Activated CD8-positive, alpha-beta memory T cell treated with anti-CD3 and anti-CD28 coated beads, Interleukin-2, amount 50 U/mL, for 4 hours (primary cell): Measurements from ENCODE around the gene DOK6.
"Not testable (repeated sequence)": the region's sequence is repeated elsewhere in the genome, so short reads cannot be mapped to it uniquely, and the experiment has no call there.

Experiments used
- DNase-seq: peaks from one replicate; pipeline ENCODE4 v3.0.0-alpha.2; 2020

DOK6 gene

DNA sequence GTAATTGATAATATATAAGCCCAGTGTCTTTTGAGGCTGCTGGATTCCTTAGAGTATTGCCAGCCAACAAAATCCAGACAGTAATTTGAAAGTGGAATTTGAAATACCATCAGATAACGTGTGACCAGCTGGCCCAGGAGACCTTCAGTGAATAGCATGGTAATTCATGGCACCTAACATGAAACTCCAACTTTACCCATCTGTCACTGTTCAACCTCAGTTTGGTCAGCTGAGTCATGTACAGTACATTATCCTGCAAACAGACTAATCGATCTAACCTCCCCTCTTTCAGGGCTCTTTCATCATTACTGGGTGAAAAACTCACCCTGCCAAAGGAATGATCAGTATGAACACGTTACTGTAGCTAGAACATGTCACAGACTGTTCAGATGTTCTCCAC, 230.6 kb downstream of the DOK6 start:
- DNase-seq, result no peak

DNA sequence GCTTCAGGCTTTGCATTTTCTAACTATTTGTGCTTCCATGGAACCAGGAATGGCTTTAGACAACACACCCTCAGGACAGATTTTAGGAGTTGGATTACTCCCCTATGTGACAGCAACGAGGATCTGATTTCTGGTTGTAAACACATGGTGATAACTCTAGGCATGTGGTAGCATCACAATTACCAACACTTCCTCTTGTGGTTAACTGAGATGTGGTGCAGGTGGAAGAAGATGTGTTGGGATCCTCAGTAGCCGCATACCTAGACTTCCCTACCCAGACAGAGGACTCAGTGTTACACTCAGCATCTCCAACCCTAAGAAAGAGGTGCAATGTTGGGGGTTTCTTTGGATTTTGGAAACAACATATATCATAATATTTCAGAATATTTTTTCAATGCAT, 234.8 kb downstream of the DOK6 start:
- no peak for DNase-seq

DNA sequence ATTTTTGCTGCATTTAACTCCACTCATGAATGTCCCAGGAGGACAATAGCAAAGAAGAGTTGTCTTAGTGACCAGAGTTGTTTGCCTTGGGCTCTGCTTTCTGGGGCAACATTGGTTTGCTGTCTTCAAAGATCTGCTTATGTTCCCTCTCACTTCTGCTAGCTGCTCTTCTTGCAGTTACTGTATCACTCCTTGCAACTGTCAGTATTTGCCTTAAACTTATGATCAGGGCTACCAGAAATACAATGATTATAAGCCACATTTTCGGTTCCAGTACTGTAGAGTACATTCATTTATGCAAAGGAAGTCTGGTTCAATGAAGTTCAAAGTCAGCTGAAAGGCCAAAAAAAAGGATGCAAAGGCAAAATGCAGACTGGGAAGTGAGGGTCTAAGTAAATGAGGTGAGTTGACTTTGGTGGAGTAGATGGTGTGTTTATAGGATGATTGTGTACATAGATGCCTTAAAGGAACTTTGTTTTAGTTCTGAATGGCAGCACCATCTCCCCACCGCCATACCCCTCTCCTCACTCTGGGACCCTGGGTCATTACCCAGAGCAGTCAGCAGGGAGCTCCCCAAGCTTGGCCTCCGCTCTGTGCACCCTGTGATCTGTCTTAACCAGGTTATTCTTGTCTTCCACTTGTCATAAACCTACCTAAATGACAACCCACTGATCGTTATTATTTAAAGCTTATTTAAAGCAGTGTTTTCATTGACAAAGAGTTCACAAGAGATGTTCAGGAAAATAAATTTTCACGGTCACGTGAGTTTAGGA, 236.0 kb downstream of the DOK6 start:
- DNase-seq, result peak; percentile 18

DNA sequence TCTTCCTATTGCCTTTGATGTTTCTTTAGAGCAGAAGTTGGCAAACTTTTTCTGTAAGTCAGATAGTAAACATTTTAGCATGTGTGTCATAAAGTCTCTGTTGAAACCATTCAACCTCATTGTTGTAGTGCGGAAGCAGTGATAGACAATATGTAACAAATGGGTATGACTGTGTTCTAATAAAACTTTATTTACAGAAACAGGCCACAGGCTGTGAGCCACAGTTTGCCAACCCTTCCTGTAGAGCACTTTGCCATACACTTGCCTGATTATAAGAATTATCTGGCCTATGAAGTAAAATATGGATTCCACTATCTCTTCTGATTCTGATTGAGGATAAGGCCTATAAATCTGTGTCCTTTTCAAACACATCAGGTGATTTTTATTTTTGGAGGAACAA, 237.4 kb downstream of the DOK6 start:
- no peak for DNase-seq

DNA sequence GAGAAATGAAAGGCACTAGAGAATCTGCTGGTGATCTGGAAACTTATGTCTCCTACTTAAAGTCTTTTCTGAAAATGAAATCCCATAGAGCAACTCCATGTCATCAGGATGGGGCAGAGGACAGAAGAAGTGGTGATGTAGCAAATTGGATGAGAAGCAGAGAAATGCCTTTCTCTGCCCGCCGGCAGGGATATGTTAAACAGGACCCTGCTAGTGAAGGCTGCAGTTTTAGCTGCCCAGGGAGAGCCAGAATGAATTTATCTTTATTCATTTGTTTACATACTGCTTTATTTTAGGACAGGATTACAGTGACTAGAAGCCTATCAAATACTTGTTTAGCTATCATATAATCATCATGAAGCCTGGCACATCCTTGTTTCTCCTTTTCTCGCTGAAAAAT, 247.0 kb downstream of the DOK6 start:
- no peak for DNase-seq

DNA sequence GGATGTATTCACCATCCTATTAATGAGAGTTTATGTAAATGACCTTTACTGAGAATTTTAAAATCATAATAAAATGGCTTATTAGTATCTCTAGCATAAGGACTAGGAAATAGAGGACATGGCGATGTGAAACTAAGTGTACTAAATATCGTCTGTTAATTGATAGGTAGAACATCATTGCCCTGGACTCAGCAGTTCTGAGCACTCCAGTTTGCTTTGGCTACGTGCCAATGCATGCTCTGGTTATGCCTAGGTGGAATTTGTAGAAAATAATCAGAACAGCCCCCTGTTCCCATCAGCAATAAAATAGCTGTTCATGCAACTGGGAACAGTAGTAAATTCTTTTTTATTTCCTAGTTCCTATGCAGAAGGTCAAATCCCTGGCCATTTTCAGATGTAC, 247.8 kb downstream of the DOK6 start:
- no peak for DNase-seq

DNA sequence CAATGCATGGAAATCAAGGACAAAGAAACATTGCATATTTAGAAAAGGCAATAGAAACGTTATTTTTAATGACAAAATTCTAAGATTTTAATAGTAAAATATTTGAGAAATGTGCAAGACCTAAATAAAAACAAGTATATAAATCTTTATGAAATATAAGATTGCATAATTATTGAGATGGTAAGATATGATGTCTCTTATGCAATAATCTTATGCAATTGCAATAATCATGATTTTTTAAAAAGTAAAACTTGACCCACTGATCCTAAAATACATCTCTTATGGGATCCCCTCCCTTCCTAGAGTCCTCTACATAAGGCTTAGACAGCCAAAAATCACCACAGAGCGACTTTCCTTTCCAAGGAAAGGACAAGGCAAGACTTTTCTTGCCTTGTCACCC, 249.0 kb downstream of the DOK6 start:
- DNase-seq, result no peak

DNA sequence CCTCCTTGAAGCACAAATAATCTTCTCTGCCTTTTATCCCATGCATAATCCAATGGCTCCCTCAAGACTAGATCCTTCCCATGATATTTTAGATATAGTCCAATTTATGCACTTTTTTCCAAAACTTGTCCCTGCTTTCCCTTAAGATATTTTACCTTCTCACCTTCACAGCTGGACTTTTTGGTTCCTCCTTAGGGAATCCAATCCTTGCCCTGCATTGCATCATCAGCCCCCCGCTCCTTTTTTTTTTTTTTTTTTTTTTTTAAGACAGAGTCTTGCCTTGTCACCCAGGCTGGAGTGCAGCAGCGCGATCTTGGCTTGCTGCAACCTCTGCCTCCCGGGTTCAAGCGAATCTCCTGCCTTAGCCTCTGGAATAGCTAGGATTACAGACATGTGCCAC, 250.6 kb downstream of the DOK6 start:
- no peak for DNase-seq

DNA sequence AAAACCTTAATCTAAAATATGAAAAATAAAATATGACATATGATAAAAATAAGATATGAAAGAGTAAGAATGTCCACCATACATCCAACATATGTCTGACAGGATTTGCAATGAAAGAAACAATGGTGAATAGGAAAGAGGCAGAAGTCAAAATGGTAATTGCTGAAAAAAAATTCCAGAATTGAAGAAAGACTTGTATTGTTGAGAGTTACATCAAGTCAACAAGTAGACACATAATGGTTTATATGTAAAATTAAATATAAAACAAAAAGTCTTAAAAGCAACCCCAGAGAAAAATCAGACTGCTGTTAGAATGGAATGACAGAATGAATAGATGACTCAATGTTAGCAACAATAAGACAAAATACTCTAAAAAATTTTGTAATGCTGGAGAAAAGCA, 255.1 kb downstream of the DOK6 start:
- DNase-seq, result no peak

DNA sequence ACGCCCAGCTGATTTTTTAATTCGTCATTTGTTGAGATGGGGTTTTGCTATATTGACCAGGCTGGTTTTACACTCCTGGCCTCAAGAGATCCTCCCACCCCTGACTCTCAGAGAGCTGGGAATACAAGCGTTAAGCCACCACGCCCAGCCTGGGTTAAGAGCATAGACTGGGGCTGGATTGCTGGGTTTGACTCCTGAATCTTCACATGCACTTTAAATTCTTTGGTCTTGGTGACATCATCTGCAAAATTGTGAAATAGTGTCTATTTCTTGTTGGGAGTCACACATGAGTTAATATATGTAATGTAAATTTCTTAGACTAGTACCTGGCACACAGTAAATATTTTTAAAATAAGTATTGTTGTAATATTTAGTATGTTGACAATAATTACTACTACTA, 257.4 kb downstream of the DOK6 start:
- no peak for DNase-seq

DNA sequence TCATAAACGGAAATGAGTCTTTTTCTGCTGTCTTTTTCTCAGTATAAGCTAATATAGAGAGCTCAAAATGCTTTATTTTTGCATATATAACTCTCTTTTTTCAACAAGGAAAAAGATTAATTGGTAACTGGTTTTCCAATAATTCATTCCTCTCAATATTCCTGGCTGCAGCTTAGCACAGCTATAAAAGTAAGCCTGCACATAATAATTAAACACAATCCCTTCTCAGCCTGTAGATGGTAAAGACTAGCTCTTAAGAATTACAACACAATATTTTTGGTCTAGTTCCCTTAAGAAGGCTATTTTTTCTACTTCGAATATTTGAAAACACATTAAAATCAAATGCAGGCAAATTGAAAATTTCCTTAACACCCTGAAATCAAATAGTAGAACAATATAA, 258.0 kb downstream of the DOK6 start:
- DNase-seq, result no peak

DNA sequence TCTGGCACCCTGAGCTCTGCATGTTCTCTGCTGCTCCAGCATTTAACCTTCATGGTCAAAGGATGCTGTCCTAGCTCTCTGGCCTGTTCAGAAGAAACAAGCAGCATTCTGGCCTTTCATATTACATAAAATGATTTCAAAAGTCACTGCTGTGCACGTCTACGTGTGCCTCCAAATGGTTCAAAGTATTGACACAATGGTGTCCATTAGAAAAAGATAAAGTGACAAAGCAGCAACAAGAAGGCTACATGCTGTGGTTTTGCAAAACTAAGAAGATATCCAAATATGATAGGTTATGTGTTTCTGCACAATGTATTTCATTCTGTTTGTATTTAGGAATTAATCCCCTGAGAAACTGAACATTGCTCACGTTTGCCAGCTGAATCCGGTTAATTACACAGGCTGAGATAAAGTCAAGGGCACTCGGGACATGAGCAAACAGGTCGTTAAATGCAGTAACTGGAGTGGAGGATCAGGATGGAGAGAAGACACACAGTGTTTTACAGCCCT, 258.5 kb downstream of the DOK6 start:
- no peak for DNase-seq

DNA sequence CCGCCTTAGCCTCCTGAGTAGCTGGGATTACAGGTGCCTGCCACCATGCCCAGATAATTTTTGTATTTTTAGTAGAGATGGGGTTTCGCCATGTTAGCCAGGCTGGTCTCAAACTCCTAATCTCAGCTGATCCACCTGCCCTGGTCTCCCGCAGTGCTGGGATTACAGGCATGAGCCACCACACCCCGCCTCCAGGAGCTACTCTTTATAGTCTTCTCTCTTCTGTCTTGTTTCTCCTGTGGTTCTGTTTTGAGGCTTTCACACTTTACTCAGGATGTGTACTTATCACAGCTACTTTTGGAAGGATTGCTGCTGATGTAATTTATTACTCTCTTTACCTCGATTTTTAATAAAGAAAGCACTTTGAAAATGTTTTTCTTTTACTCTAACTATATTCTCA, 261.4 kb downstream of the DOK6 start:
- DNase-seq, result not testable (repeated sequence)

DNA sequence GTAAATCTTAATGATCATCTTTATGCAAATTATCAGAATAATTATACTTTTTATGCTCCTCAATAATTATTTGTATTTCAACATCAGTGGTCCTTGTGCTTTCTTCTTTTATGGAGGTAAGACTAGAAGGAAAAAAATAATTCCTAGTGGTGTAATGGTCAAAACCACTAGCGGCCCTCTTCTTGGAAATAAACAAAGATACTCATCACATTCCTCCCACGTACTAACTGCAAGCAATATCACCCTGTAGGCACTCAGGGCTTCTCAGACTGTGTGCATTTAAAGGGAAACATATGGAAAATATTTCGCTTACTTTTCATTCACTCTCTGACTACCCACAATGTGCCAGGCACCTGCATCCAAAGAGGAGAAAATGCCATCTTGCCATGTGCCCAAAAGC, 263.7 kb downstream of the DOK6 start:
- no peak for DNase-seq

DNA sequence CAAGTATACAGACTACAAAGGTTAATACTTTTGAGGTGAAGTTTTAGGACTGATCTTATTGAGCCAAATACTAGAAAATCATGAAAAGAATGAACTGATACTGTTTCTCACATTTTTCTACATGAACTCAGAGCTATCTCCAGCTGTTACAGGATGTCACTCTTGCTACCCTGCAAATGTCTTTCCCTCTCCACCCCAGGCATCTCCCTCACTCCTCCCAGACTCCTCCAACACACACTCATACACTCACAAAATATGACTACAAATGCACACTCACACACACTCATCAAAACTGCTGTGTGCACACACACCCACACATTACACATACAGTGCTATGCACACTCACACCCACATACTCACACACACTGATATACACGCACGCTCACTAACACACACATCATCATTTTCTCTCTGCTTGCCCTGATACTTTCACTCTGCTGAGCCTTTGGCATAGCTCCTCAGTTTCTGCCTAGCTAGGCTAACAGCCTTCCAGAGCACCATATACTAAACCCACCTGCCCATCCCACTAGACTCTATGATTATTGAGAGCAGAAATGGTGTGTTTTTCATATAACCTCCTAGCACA, 273.7 kb downstream of the DOK6 start:
- DNase-seq, result no peak

DNA sequence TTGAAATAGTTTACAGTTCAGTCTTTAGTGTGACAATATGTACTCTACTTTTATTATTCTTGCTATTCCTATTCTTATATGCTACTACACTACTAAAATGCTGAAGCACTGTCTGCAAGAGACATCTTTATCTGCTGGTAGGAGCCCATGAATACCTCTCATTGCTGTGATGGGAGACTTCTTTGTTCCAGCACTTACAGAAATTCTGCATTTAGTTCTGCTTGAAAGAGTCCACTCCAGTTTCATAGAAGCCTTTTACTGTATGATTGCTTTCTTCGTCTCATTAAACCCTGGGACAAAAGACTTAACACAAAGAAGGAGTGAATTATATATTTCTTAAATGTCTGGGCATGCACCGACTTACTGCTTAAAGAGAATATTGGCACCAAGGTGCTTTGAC, 274.3 kb downstream of the DOK6 start:
- DNase-seq, result no peak

DNA sequence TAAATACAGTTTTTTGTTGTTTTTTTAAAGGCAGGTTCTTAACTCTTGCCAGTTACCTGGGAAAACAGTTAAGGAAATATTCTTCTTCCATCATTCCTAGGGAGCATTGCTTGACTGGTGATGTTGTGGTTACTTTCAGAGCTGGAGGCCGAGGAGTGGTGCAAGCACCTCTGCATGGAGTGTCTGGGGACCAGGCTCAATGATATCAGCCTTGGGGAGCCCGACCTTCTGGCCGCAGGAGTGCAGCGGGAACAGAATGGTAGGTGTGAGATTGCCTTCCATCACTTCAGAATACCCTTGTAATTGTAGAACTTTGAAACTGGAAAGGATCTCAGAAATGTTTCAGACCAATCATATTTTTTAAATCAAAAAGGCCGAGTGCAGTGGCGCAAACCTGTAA, 276.9 kb downstream of the DOK6 start:
- no peak for DNase-seq

DNA sequence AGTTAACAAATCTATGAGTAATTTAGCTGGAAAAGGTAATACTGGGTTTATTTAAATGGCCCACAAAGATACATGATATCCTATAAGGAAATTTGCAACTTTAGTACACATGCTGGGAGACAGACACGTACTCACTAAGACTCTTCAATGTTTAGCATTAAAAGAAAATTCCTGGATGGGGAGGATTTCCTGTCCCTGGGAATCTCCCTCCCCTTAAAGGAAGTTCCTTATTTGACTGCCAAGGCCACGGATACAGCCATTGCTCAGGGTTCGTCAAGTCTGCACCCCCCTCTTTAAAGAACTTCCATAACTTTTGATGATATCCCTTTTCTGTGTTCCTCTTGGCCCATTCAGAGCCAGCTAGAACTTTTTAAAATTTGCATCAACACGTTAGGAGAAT, 279.4 kb downstream of the DOK6 start:
- no peak for DNase-seq

DNA sequence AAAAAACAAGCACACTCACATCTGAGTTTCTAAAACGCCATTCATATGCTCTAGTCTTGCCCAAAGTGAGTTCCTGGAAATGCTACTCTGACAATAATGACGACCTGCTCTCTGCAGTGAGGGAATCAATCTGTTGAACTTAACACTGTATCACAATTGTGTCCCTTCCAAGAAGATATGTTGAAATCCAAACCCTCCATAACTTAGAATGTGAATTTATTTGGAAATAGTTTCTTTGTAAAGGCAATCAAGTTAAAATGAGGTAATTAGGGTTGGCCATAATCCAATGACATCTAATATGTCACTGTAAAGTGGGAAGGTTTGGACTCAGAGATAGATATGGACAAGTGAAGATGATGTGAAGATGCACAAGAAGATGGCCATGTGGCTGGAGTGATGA, 282.5 kb downstream of the DOK6 start:
- DNase-seq, result no peak

DNA sequence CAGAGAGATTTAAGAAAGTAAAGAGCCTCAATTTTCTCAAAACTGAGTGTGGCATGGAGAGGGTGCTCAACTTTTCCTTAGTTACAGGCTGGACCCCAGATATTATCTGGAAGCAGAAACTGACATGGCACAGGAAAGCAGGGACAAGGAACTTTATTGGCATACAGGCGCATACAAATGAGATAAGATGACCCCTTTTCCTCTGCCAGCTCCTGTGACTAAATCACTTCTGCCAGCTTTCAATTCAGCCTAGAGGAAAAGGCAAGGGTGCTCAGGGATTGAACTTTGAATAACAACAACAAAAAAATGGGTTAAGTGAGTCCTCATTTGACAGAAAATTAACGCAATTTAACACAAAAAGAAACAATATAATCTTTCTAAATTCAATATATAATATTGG, 284.1 kb downstream of the DOK6 start:
- no peak for DNase-seq

DNA sequence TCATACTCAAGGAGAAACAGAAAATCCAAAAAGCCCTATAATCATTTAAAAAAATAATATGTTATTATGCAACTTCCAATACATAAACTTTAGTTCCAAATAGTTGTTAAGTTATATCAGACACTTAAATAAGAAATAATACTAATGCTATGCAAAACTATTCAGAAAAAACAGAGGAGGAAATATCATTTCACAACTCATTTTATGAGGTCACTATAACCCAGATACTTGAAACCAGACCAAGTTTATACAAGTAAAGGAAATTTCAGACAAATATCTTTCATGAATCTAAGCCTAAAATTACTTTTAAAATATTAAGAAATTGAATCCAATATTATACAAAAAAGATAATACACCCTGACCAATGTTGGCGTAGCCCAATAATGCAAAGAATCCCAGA, 286.2 kb downstream of the DOK6 start:
- DNase-seq, result no peak

DNA sequence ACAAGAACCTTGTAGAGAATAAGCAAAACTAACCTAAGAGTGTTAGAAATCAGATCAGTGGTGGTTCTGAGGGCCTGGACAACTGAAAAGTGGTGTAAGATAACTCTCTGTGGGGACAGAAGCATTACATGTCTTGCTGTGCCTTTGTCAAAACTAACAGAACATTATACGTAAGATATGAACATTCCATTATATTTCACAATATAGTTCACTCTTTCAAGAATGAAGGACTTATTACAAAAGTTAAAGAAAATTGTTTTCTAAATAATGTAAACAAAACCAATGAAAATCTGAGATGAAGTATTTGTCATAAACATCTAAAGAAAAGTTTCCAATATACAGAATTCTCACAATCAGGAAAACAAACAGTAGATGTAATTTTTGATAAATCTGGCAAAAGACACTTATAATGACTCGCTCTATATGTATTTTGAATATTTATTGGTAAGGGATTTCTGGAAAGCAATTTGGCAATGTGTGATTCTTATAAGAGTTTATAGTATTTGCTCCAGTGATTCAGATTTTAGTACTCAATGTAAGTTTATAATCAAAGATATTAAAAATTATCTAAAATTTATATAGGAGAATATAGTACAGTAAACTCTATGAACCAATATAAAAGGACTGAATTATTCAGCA, 288.6 kb downstream of the DOK6 start:
- no peak for DNase-seq

DNA sequence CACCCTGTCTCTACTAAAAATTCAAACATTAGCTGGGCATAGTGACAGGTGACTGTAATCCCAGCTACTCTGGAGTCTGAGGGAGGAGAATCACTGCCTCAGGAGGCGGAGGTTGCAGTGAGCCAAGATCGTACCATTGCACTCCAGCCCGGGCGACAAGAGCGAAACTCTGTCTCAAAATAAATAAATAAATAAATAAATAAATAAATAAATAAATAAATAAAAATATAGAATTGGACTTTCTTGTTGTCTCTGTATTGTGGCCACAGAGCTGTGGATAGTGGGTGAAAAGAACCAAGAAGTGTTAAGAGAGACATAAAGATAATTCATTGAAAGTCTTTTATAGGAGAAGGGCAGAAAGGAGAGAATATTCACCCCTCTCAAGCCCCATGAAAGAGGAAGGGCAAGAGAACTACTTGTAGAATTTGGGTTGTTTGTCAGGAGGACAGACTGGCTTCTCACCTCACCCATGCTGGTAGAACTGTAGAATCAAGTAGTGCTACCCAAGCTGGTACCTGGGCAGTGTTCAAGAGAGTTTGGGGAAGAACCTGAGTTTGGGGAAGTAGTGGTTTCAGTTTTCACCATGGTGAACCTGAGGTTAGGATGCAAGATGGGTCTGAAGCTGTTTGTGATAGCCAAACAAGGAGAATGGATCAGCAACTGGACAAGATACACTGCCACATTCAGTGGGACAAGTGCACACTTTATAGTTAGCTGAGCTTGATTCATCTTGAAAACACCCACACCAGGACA, 290.5 kb downstream of the DOK6 start:
- DNase-seq, result no peak

DNA sequence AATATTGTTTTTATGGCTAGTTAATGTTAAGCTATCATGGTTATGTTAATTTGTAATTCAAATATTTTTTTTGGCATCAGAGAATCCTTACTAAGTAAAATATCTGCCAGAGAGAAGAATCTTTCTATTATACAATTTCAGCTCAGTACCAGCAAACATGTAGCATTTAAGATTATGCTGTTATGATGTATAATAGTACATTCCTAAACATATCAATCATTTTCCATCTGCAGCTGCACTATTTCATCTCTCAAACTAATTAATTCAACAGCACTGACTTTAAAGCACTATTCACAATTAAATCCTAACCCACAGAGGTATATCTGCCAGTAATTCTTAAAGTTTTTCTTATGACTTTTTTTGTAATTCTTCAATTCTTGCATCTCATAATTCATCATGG, 296.4 kb downstream of the DOK6 start:
- no peak for DNase-seq
